ENCODE data around the gene FSTL5.

DNA sequence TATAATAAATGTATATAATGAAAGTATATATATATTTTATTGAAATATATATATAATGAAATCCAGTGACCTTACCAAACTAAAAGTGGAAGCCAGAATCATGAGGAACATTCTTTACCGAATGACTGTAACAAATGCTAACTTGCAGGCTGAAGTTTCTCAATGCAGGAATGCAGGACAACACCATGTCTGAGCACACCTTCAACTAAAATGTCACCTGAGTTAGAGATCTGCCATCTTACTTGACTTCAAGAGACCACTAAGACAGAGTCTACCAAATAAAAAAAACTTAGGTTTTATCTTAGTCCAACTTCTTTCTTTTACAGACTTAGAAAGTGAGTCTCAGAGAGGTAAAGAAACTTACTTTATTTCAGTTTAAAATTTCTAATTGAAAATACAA lies 176.2 kb downstream of the FSTL5 start:
- TF ChIP-seq REST (IDR thresholded peaks at IDR 0.05; ENCODE audit: insufficient read depth in 1 of 2, low read depth in 2 of 2, low read length in 2 of 2) (no peak), POLR2AphosphoS5 (IDR thresholded peaks at IDR 0.05; ENCODE audit: low read depth, low read length) (no peak), SIN3A (IDR thresholded peaks at IDR 0.05; ENCODE audit: borderline replicate concordance, insufficient read depth, low read length) (no peak), TAF1 (IDR thresholded peaks at IDR 0.05; ENCODE audit: borderline replicate concordance, insufficient read depth, low read length) (no peak)
